ENCODE results near the gene RAI1. TPM values are rescaled to one million over a fixed set of nuclear protein-coding genes. Genes with fewer than 3 reads are reported as not detected.

RAI1 gene
- total RNA-seq, 3 donors from 2014 or later = 12.9 to 29.2 (median 17.0) TPM

- intact Hi-C loops (cut with DNase I, micrococcal nuclease) = no loop called here
- TF ChIP-seq CTCF (IDR thresholded peaks at IDR 0.05) = no peak
- ATAC-seq (no peak), DNase-seq (no peak)
- H3K4me3 ChIP-seq = no peak overlapping the region
- H3K36me3 ChIP-seq (ENCODE audit: low read depth) = no peaks in the 10 kb centered on the region
- H3K4me1 ChIP-seq (ENCODE audit: low read depth) = peaks cover 24% of the 10 kb centered on the region
- no peaks in the 10 kb centered on the region for H3K9me3 ChIP-seq
Observed at GRCh38 chr17:17743391-17744112, 62.3 kb downstream of the RAI1 start.

- Histone ChIP-seq H3K9me3 (no peaks in the 10 kb centered on the region), H3K4me3 (no peak overlapping the region), H3K4me1 (ENCODE audit: low read depth) (peaks cover 19% of the 10 kb centered on the region), H3K36me3 (ENCODE audit: low read depth) (no peaks in the 10 kb centered on the region)
- TF ChIP-seq CTCF (IDR thresholded peaks at IDR 0.05) = no peak
- ATAC-seq (no peak), DNase-seq (no peak)
- intact Hi-C loops (cut with DNase I, micrococcal nuclease) = no loop called here
Observed at GRCh38 chr17:17744116-17744515, 62.9 kb downstream of the RAI1 start.

- Histone ChIP-seq H3K36me3 (ENCODE audit: low read depth) (no peaks in the 10 kb centered on the region), H3K4me3 (no peak overlapping the region), H3K4me1 (ENCODE audit: low read depth) (peaks cover 7% of the 10 kb centered on the region), H3K9me3 (no peaks in the 10 kb centered on the region)
- no peak for DNase-seq
- TF ChIP-seq CTCF (IDR thresholded peaks at IDR 0.05) = no peak
- intact Hi-C loops (cut with DNase I, micrococcal nuclease) = no loop called here
- no peak for ATAC-seq
Observed at GRCh38 chr17:17745476-17746455, 64.5 kb downstream of the RAI1 start.

GRCh38 chr17:17748179-17748578, 66.9 kb downstream of the RAI1 start:
- Histone ChIP-seq H3K4me1 (ENCODE audit: low read depth) (peaks cover 13% of the 10 kb centered on the region), H3K4me3 (no peak overlapping the region), H3K36me3 (ENCODE audit: low read depth) (no peaks in the 10 kb centered on the region), H3K9me3 (no peaks in the 10 kb centered on the region)
- intact Hi-C loops (cut with DNase I, micrococcal nuclease) = no loop called here
- no peak for ATAC-seq
- no peak for DNase-seq
- no peak for TF ChIP-seq CTCF (IDR thresholded peaks at IDR 0.05)

- intact Hi-C loops (cut with DNase I, micrococcal nuclease) = no loop called here
- H3K36me3 ChIP-seq (ENCODE audit: low read depth) = no peaks in the 10 kb centered on the region
- ATAC-seq = no peak
- no peak overlapping the region for H3K4me3 ChIP-seq
- DNase-seq = no peak
- TF ChIP-seq CTCF (IDR thresholded peaks at IDR 0.05) = no peak
- no peaks in the 10 kb centered on the region for H3K9me3 ChIP-seq
- peaks cover 15% of the 10 kb centered on the region for H3K4me1 ChIP-seq (ENCODE audit: low read depth)
Observed at GRCh38 chr17:17748604-17749003, 67.3 kb downstream of the RAI1 start.
